CD8-positive, alpha-beta memory T cell (primary cell): Measurements from ENCODE around the gene ZSWIM8. TPM values are rescaled to one million over a fixed set of nuclear protein-coding genes. Genes with fewer than 3 reads are reported as not detected.

Source experiments
- CTCF ChIA-PET: fragments of 350-600 bp; sonication (Branson Sonifier 250); formaldehyde crosslinking; loops from one replicate; lab custom pipeline; 2021; ENCODE audit warnings: antibody characterized with exemption; lab: Charles Lee
- POLR2A ChIA-PET: fragments of 350-600 bp; sonication (Branson Sonifier 250); formaldehyde crosslinking; loops from one replicate; lab custom pipeline; 2021; ENCODE audit warnings: antibody characterized with exemption; lab: Charles Lee
- DNase-seq, 5 donors: peaks; one replicate each; pipeline versions ENCODE4 v3.0.0 to v3.0.0-alpha.2; 2020 to 2022; ENCODE audit warnings: mixed read lengths in 1 of 5
- H3K27ac ChIP-seq: one replicate; pipeline ENCODE4 v1.7.0; 2013; ENCODE audit warnings: low read depth, mild to moderate bottlenecking, low read length, moderate library complexity
- H3K27me3 ChIP-seq: 2 replicates; pipeline ENCODE4 v1.7.0; 2013; ENCODE audit warnings: low read length, mild to moderate bottlenecking; ENCODE audit not compliant: insufficient read depth, poor library complexity, severe bottlenecking
- H3K36me3 ChIP-seq: 2 replicates; pipeline ENCODE4 v1.7.0; 2013; ENCODE audit warnings: mild to moderate bottlenecking, low read length, moderate library complexity; ENCODE audit not compliant: insufficient read depth
- H3K4me1 ChIP-seq: 2 replicates; pipeline ENCODE4 v1.7.0; 2013; ENCODE audit warnings: mild to moderate bottlenecking, low read length, moderate library complexity; ENCODE audit not compliant: insufficient read depth
- H3K4me3 ChIP-seq: 2 replicates; pipeline ENCODE4 v1.7.0; 2013; ENCODE audit warnings: mild to moderate bottlenecking, low read length
- H3K9me3 ChIP-seq: 2 replicates; pipeline ENCODE4 v1.7.0; 2013; ENCODE audit warnings: mild to moderate bottlenecking, low read length
- H3K27ac Mint-ChIP-seq, 8 donors: one replicate each; pipeline ENCODE4 v1.8.0; 2020 to 2021; ENCODE audit warnings: mixed read lengths in 8 of 8, mild to moderate bottlenecking in 6 of 8, inconsistent platforms in 3 of 8, moderate library complexity in 3 of 8
- H3K27me3 Mint-ChIP-seq, 2 donors: one replicate each; pipeline ENCODE4 v1.8.0; 2020 to 2021; ENCODE audit warnings: mixed read lengths in 2 of 2, mild to moderate bottlenecking in 1 of 2, moderate library complexity in 1 of 2
- H3K36me3 Mint-ChIP-seq, 3 donors: one replicate each; pipeline ENCODE4 v1.8.0; 2020 to 2021; ENCODE audit warnings: mixed read lengths in 3 of 3, inconsistent platforms in 1 of 3, mild to moderate bottlenecking in 1 of 3
- H3K4me1 Mint-ChIP-seq, 3 donors: one replicate each; pipeline ENCODE4 v1.8.0; 2020 to 2021; ENCODE audit warnings: mixed read lengths in 3 of 3, inconsistent platforms in 1 of 3, mild to moderate bottlenecking in 1 of 3
- H3K4me3 Mint-ChIP-seq, 7 donors: one replicate each; pipeline ENCODE4 v1.8.0; 2020 to 2021; ENCODE audit warnings: mixed read lengths in 7 of 7, mild to moderate bottlenecking in 6 of 7, moderate library complexity in 4 of 7, inconsistent platforms in 2 of 7
- H3K9me3 Mint-ChIP-seq, 5 donors: one replicate each; pipeline ENCODE4 v1.8.0; 2020 to 2022; ENCODE audit warnings: mixed read lengths in 5 of 5, mild to moderate bottlenecking in 3 of 5, moderate library complexity in 2 of 5, inconsistent platforms in 1 of 5
- polyA plus RNA-seq: library from polyadenylated mRNA; unstranded; fragments of 300-500 nt; fragmentation: Illumina TruSeq; gene quantifications from one replicate; pipeline ENCODE4 v1.2.3, GENCODE V29; 2021
- total RNA-seq, 2 experiments: library from RNA; stranded (reverse); gene quantifications; one replicate each; pipeline ENCODE4 v1.2.3, GENCODE V29; 2021

ZSWIM8 gene
- total and polyA plus RNA-seq, 3 experiments from 2014 or later = 26.0 to 57.6 (median 54.3) TPM

- CTCF ChIA-PET = interaction anchor here (0.9 to 6.6 kb wide), 13 partner anchors 9 to 115 kb away, joined by 3 to 42 read pairs (median 9); partner anchors contain the start of genes CHCHD1, SEC24C and ZSWIM8
- peaks cover 5 to 75% (median 17%) of the 10 kb centered on the region in 3 donors for H3K36me3 Mint-ChIP-seq
- peaks cover 0 to 4% of the 10 kb centered on the region in 2 donors for H3K27me3 Mint-ChIP-seq
- H3K4me1 Mint-ChIP-seq = peaks cover 49 to 76% (median 66%) of the 10 kb centered on the region in 3 donors
- POLR2A ChIA-PET = interaction anchor here (0.6 to 3.8 kb wide), 14 partner anchors 10 to 1684 kb away, joined by 3 to 88 read pairs (median 4); partner anchors contain the start of genes CAMK2G, CHCHD1, SEC24C and ZSWIM8
- H3K9me3 Mint-ChIP-seq = no peaks in the 10 kb centered on the region
- H3K27me3 ChIP-seq = no peaks in the 10 kb centered on the region
- H3K4me3 Mint-ChIP-seq = peak overlapping the region; percentile 91 to 98 (median 97)
- peak in 1 of 5 donors; percentile 28 for DNase-seq
- no peaks in the 10 kb centered on the region for H3K9me3 ChIP-seq
- peak overlapping the region; percentile 87 to 97 (median 94) for H3K27ac Mint-ChIP-seq
- H3K4me3 ChIP-seq = peak overlapping the region; percentile 92
- H3K36me3 ChIP-seq = peaks cover 38% of the 10 kb centered on the region
- peaks cover 45% of the 10 kb centered on the region for H3K4me1 ChIP-seq
- H3K27ac ChIP-seq = peak overlapping the region; percentile 90
Observed at GRCh38 chr10:73773152-73773879, 12.1 kb upstream of the ZSWIM8 start.

GRCh38 chr10:73774637-73775036 is 10.8 kb upstream of the ZSWIM8 start:
- Histone ChIP-seq H3K9me3 (no peaks in the 10 kb centered on the region), H3K4me1 (peaks cover 35% of the 10 kb centered on the region), H3K27me3 (no peaks in the 10 kb centered on the region), H3K36me3 (peaks cover 26% of the 10 kb centered on the region), H3K4me3 (peak overlapping the region; percentile 65), H3K27ac (peak overlapping the region; percentile 90)
- ChIA-PET POLR2A (interaction anchor here (0.6 to 3.8 kb wide), 2 partner anchors 9 to 18 kb away, joined by 5 to 88 read pairs; partner anchors contain the start of genes CHCHD1 and ZSWIM8), CTCF (interaction anchor here (1.2 to 5.4 kb wide), 5 partner anchors 11 to 114 kb away, joined by 3 to 24 read pairs (median 9); partner anchors contain the start of gene ZSWIM8)
- DNase-seq = peak in 2 of 5 donors; percentile 34 to 56
- peaks cover 5 to 73% (median 14%) of the 10 kb centered on the region in 3 donors for H3K36me3 Mint-ChIP-seq
- no peaks in the 10 kb centered on the region for H3K9me3 Mint-ChIP-seq
- H3K27ac Mint-ChIP-seq = peak overlapping the region; percentile 54 to 93 (median 79)
- peaks cover 0 to 4% of the 10 kb centered on the region in 2 donors for H3K27me3 Mint-ChIP-seq
- H3K4me1 Mint-ChIP-seq = peaks cover 39 to 70% (median 54%) of the 10 kb centered on the region in 3 donors
- peak overlapping the region; percentile 91 to 98 (median 97) for H3K4me3 Mint-ChIP-seq

- Mint-ChIP-seq H3K27ac (peak overlapping the region in 2 of 8 donors; percentile 7 to 26), H3K9me3 (no peaks in the 10 kb centered on the region)
- peaks cover 7% of the 10 kb centered on the region for H3K36me3 ChIP-seq
Observed at GRCh38 chr10:73779018-73779417, 6.4 kb upstream of the ZSWIM8 start.

GRCh38 chr10:73779539-73780197 is 5.7 kb upstream of the ZSWIM8 start:
- Histone ChIP-seq H3K27ac (no peak overlapping the region), H3K36me3 (peaks cover 7% of the 10 kb centered on the region), H3K27me3 (no peaks in the 10 kb centered on the region), H3K4me1 (peaks cover 46% of the 10 kb centered on the region), H3K4me3 (no peak overlapping the region), H3K9me3 (no peaks in the 10 kb centered on the region)
- H3K36me3 Mint-ChIP-seq = peaks cover 5 to 48% (median 5%) of the 10 kb centered on the region in 3 donors
- H3K4me3 Mint-ChIP-seq = peak overlapping the region; percentile 33 to 94 (median 55)
- H3K27ac Mint-ChIP-seq = peak overlapping the region in 7 of 8 donors; percentile 7 to 99 (median 70)
- no peaks in the 10 kb centered on the region for H3K27me3 Mint-ChIP-seq
- H3K4me1 Mint-ChIP-seq = peaks cover 50 to 72% (median 61%) of the 10 kb centered on the region in 3 donors
- ChIA-PET CTCF (interaction anchor here (0.7 to 1.0 kb wide), 2 partner anchors 10 to 13 kb away, joined by 3 read pairs; no protein-coding TSS in a partner anchor), POLR2A (interaction anchor here (0.6 to 0.7 kb wide), 2 partner anchors 27 to 28 kb away, joined by 3 to 5 read pairs; no protein-coding TSS in a partner anchor)
- no peak for DNase-seq
- H3K9me3 Mint-ChIP-seq = no peaks in the 10 kb centered on the region

More at GRCh38 chr10:73779018-73779417, 6.4 kb upstream of the ZSWIM8 start:
- Histone ChIP-seq H3K4me1 (peaks cover 45% of the 10 kb centered on the region), H3K4me3 (no peak overlapping the region), H3K27me3 (no peaks in the 10 kb centered on the region), H3K27ac (no peak overlapping the region), H3K9me3 (no peaks in the 10 kb centered on the region)
- H3K27me3 Mint-ChIP-seq = no peaks in the 10 kb centered on the region
- H3K4me1 Mint-ChIP-seq = peaks cover 54 to 77% (median 67%) of the 10 kb centered on the region in 3 donors
- ChIA-PET CTCF (interaction anchor here (0.7 to 1.4 kb wide), 3 partner anchors 10 to 101 kb away, joined by 3 to 5 read pairs (median 3); no protein-coding TSS in a partner anchor), POLR2A (interaction anchor here (0.7 kb wide), 1 partner anchor 29 kb away, joined by 3 read pairs; no protein-coding TSS in a partner anchor)
- H3K4me3 Mint-ChIP-seq = peak overlapping the region in 1 of 7 donors; percentile 18
- no peak for DNase-seq
- H3K36me3 Mint-ChIP-seq = peaks cover 5 to 52% (median 5%) of the 10 kb centered on the region in 3 donors

GRCh38 chr10:73780301-73780700 is 5.1 kb upstream of the ZSWIM8 start:
- H3K27ac Mint-ChIP-seq = peak overlapping the region in 7 of 8 donors; percentile 75 to 99 (median 93)
- no peak for DNase-seq
- no peaks in the 10 kb centered on the region for H3K9me3 Mint-ChIP-seq
- peaks cover 51 to 72% (median 60%) of the 10 kb centered on the region in 3 donors for H3K4me1 Mint-ChIP-seq
- H3K27me3 Mint-ChIP-seq = no peaks in the 10 kb centered on the region
- H3K4me1 ChIP-seq = peaks cover 45% of the 10 kb centered on the region
- H3K4me3 ChIP-seq = no peak overlapping the region
- peak overlapping the region; percentile 94 to 100 (median 97) for H3K4me3 Mint-ChIP-seq
- no peaks in the 10 kb centered on the region for H3K9me3 ChIP-seq
- peak overlapping the region; percentile 81 for H3K27ac ChIP-seq
- H3K36me3 Mint-ChIP-seq = peaks cover 2 to 48% (median 2%) of the 10 kb centered on the region in 3 donors
- no peaks in the 10 kb centered on the region for H3K27me3 ChIP-seq
- POLR2A ChIA-PET = interaction anchor here (2.0 to 7.3 kb wide), 2 partner anchors 8 to 21 kb away, joined by 12 to 88 read pairs; a partner anchor contains a TSS
- CTCF ChIA-PET = interaction anchor here (2.0 kb wide), 1 partner anchor 29 kb away, joined by 8 read pairs; no protein-coding TSS in a partner anchor
- H3K36me3 ChIP-seq = peaks cover 6% of the 10 kb centered on the region

GRCh38 chr10:73780966-73781365 is 4.4 kb upstream of the ZSWIM8 start:
- peaks cover 0 to 45% (median 0%) of the 10 kb centered on the region in 3 donors for H3K36me3 Mint-ChIP-seq
- no peaks in the 10 kb centered on the region for H3K36me3 ChIP-seq
- no peak for DNase-seq
- H3K27ac ChIP-seq = peak overlapping the region; percentile 81
- peaks cover 39% of the 10 kb centered on the region for H3K4me1 ChIP-seq
- peaks cover 47 to 69% (median 55%) of the 10 kb centered on the region in 3 donors for H3K4me1 Mint-ChIP-seq
- H3K4me3 ChIP-seq = peak overlapping the region; percentile 74
- H3K9me3 Mint-ChIP-seq = peaks cover 0 to under 1% (median 0%) of the 10 kb centered on the region in 5 donors
- no peaks in the 10 kb centered on the region for H3K9me3 ChIP-seq
- CTCF ChIA-PET = interaction anchor here (1.2 to 4.2 kb wide), 5 partner anchors 9 to 99 kb away, joined by 3 to 35 read pairs (median 8); partner anchors contain the start of gene SEC24C
- H3K27me3 Mint-ChIP-seq = no peaks in the 10 kb centered on the region
- peak overlapping the region; percentile 94 to 100 (median 97) for H3K4me3 Mint-ChIP-seq
- peak overlapping the region; percentile 88 to 99 (median 98) for H3K27ac Mint-ChIP-seq
- no peaks in the 10 kb centered on the region for H3K27me3 ChIP-seq
- POLR2A ChIA-PET = interaction anchor here (1.6 to 7.3 kb wide), 3 partner anchors 8 to 21 kb away, joined by 4 to 88 read pairs (median 12); a partner anchor contains a TSS

- peaks cover 0 to 51% (median 2%) of the 10 kb centered on the region in 3 donors for H3K36me3 Mint-ChIP-seq
- no peak for DNase-seq
- ChIA-PET CTCF (interaction anchor here (1.1 to 4.2 kb wide), 8 partner anchors 9 to 98 kb away, joined by 3 to 35 read pairs (median 6); partner anchors contain the start of gene SEC24C), POLR2A (interaction anchor here (0.6 to 7.3 kb wide), 5 partner anchors 9 to 32 kb away, joined by 3 to 88 read pairs (median 5); a partner anchor contains a TSS)
- peak overlapping the region; percentile 94 to 100 (median 97) for H3K4me3 Mint-ChIP-seq
- H3K9me3 Mint-ChIP-seq = peaks cover 0 to 3% (median 0%) of the 10 kb centered on the region in 5 donors
- Histone ChIP-seq H3K36me3 (no peaks in the 10 kb centered on the region), H3K4me3 (peak overlapping the region; percentile 74), H3K4me1 (peaks cover 43% of the 10 kb centered on the region), H3K27me3 (no peaks in the 10 kb centered on the region), H3K27ac (peak overlapping the region; percentile 81), H3K9me3 (no peaks in the 10 kb centered on the region)
- H3K27me3 Mint-ChIP-seq = no peaks in the 10 kb centered on the region
- peaks cover 52 to 74% (median 59%) of the 10 kb centered on the region in 3 donors for H3K4me1 Mint-ChIP-seq
- H3K27ac Mint-ChIP-seq = peak overlapping the region; percentile 88 to 99 (median 98)
Observed at GRCh38 chr10:73781548-73781878, 3.9 kb upstream of the ZSWIM8 start.
